MCF 10A (cell line): Measurements from ENCODE around the gene NUCB2. TPM values are rescaled to one million over a fixed set of nuclear protein-coding genes. Genes with fewer than 3 reads are reported as not detected.
A peak's percentile ranks its signal among the peaks of the same experiment; 100 is the strongest.

Source experiments
- BruUV-seq: library from RNA; stranded (reverse); fragments of 400-500 nt; replicated peaks from 2 replicates; lab custom pipeline; 2021; lab: Mats Ljungman, UMichigan
- CTCF ChIA-PET: fragments of 300-600 bp; sonication (Branson Sonifier 250); formaldehyde crosslinking; extraction: SDS; loops from one replicate; lab custom pipeline; 2021; ENCODE audit warnings: antibody characterized with exemption, inconsistent platforms; lab: Yijun Ruan, JAX
- POLR2A ChIA-PET: fragments of 300-600, 350-650 bp; sonication (Branson Sonifier 250); formaldehyde crosslinking; extraction: SDS; loops from one replicate; lab custom pipeline; 2020; ENCODE audit warnings: antibody characterized with exemption, inconsistent platforms; lab: Yijun Ruan, JAX
- DNase-seq: peaks from one replicate; pipeline ENCODE4 v3.0.0-alpha.2; 2018; ENCODE audit not compliant: unreplicated experiment
- H3K27ac Mint-ChIP-seq: one replicate; pipeline ENCODE4 v1.8.0; 2022; ENCODE audit warnings: mild to moderate bottlenecking, low read depth, mixed read lengths; ENCODE audit not compliant: unreplicated experiment
- H3K27me3 Mint-ChIP-seq: one replicate; pipeline ENCODE4 v1.8.0; 2022; ENCODE audit warnings: mixed read lengths; ENCODE audit not compliant: insufficient read depth, unreplicated experiment
- H3K36me3 Mint-ChIP-seq: one replicate; pipeline ENCODE4 v1.8.0; 2022; ENCODE audit warnings: mild to moderate bottlenecking, moderate library complexity, mixed read lengths; ENCODE audit not compliant: insufficient read depth, unreplicated experiment
- H3K4me1 Mint-ChIP-seq: one replicate; pipeline ENCODE4 v1.8.0; 2022; ENCODE audit warnings: mixed read lengths; ENCODE audit not compliant: insufficient read depth, unreplicated experiment
- H3K4me3 Mint-ChIP-seq: one replicate; pipeline ENCODE4 v1.8.0; 2022; ENCODE audit warnings: mild to moderate bottlenecking, moderate library complexity, mixed read lengths; ENCODE audit not compliant: unreplicated experiment
- H3K9me3 Mint-ChIP-seq: one replicate; pipeline ENCODE4 v1.8.0; 2022; ENCODE audit warnings: mixed read lengths; ENCODE audit not compliant: unreplicated experiment
- intact Hi-C: fragments of 100-400 bp; cut with micrococcal nuclease; formaldehyde crosslinking; loops from 2 replicates; pipeline ENCODE4 v1.14.1; 2022
- total RNA-seq: library from RNA; stranded (reverse); gene quantifications from 2 replicates; pipeline ENCODE4 v1.2.3, GENCODE V29; 2022
- TF ChIP-seq, protein P1 (sequence below): fragments of 200-600 bp; IDR thresholded peaks from one replicate; pipeline ENCODE4 v1.8.0; 2022; ENCODE audit warnings: antibody characterized with exemption, mild to moderate bottlenecking; ENCODE audit not compliant: unreplicated experiment

NUCB2 gene
- total RNA-seq, 1 experiment from 2014 or later: 89.4 TPM

DNA sequence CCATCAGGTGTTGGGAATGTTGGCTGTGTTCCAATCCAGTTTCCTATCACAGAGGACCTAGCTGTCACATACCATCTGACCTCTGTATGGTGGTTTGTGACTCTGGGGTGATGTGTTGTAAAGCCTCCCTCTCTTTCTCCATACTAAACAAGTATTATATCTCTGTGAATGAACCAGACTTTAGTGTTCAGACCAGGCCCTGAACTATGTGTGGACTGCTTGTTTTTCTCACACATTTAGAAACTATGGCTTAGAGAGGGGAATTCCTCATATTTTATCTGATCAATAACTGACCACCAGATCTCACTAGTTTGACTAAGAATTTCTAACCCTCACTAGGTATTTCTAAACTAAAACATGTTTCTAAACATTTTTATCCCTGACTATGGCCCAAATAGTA is 92.6 kb downstream of the NUCB2 start:
- Mint-ChIP-seq H3K27me3 (no peaks in the 10 kb centered on the region), H3K4me1 (no peaks in the 10 kb centered on the region), H3K36me3 (peaks cover 72% of the 10 kb centered on the region), H3K4me3 (no peak overlapping the region), H3K27ac (no peak overlapping the region), H3K9me3 (peaks cover 35% of the 10 kb centered on the region)
- TF ChIP-seq, protein P1, sequence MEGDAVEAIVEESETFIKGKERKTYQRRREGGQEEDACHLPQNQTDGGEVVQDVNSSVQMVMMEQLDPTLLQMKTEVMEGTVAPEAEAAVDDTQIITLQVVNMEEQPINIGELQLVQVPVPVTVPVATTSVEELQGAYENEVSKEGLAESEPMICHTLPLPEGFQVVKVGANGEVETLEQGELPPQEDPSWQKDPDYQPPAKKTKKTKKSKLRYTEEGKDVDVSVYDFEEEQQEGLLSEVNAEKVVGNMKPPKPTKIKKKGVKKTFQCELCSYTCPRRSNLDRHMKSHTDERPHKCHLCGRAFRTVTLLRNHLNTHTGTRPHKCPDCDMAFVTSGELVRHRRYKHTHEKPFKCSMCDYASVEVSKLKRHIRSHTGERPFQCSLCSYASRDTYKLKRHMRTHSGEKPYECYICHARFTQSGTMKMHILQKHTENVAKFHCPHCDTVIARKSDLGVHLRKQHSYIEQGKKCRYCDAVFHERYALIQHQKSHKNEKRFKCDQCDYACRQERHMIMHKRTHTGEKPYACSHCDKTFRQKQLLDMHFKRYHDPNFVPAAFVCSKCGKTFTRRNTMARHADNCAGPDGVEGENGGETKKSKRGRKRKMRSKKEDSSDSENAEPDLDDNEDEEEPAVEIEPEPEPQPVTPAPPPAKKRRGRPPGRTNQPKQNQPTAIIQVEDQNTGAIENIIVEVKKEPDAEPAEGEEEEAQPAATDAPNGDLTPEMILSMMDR: no peak
- no peak for DNase-seq
- intact Hi-C loops: no loop called here
- CTCF ChIA-PET: no interaction called here
- BruUV-seq: no TSS peak
- POLR2A ChIA-PET: no interaction called here

DNA sequence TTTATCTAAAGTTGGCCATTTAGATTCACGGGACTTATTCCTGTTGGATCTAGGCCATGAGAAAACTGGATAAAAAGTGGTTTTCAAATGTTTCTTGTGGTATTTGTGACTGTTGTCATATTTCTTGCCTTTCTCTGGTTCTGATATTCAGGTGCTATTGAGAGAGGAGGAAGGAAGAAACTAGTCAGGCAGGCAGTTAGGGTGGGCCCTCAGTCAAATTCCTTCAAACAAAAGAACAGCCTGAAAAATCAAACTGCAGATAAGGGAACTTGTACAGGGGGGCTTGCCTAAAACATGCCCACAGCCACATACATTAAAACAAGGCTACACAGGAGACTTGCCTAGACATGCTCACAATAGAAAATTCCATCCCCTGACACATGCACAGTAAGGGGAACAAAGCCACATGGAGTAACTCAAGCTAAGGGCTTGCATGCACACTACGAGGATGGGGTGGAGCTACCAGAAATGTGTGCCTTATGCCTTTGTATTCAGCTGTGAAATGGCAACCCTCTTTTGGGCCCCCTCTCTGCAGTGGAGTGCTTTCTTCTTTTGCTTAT is 93.2 kb downstream of the NUCB2 start:
- peaks cover 66% of the 10 kb centered on the region for H3K36me3 Mint-ChIP-seq
- BruUV-seq: no TSS peak
- intact Hi-C loops: no loop called here
- TF ChIP-seq, protein P1: no peak
- no peaks in the 10 kb centered on the region for H3K4me1 Mint-ChIP-seq
- H3K9me3 Mint-ChIP-seq: peaks cover 35% of the 10 kb centered on the region
- H3K27me3 Mint-ChIP-seq: no peaks in the 10 kb centered on the region
- ChIA-PET POLR2A (no interaction called here), CTCF (interaction anchor here (1.4 to 2.6 kb wide), 2 partner anchors 10 to 14 kb away, joined by 3 to 11 read pairs; no protein-coding TSS in a partner anchor)
- no peak overlapping the region for H3K27ac Mint-ChIP-seq
- no peak for DNase-seq
- no peak overlapping the region for H3K4me3 Mint-ChIP-seq

DNA sequence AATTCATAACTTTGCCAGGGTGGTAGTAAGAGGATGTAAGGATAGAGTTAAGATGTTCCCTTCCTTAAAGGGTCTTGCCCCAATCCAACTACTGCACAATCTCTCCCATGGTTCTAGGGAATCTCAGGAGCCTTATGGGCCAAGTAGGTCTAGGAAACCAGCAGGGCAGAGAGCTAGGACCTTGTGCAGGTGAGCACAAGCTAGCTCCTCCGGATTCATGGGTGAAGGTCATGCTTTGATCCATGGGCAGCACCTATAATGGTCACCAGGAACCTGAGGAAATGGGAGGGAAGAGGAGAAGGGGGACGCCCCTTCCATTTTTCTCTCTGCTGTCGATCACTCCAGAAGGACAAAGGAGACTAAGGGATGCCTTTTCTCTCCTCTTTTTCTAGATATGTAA is 95.1 kb downstream of the NUCB2 start:
- CTCF ChIA-PET: interaction anchor here (0.6 to 2.6 kb wide), 3 partner anchors 12 to 440 kb away, joined by 3 to 11 read pairs (median 4); no protein-coding TSS in a partner anchor
- POLR2A ChIA-PET: interaction anchor here (1.2 kb wide), 1 partner anchor 18 kb away, joined by 3 read pairs; no protein-coding TSS in a partner anchor
- intact Hi-C loops: no loop called here
- Mint-ChIP-seq H3K4me1 (no peaks in the 10 kb centered on the region), H3K9me3 (peaks cover 35% of the 10 kb centered on the region), H3K36me3 (peaks cover 66% of the 10 kb centered on the region), H3K4me3 (no peak overlapping the region), H3K27ac (no peak overlapping the region), H3K27me3 (no peaks in the 10 kb centered on the region)
- TF ChIP-seq, protein P1: no peak
- no TSS peak for BruUV-seq
- peak; percentile 26 for DNase-seq

DNA sequence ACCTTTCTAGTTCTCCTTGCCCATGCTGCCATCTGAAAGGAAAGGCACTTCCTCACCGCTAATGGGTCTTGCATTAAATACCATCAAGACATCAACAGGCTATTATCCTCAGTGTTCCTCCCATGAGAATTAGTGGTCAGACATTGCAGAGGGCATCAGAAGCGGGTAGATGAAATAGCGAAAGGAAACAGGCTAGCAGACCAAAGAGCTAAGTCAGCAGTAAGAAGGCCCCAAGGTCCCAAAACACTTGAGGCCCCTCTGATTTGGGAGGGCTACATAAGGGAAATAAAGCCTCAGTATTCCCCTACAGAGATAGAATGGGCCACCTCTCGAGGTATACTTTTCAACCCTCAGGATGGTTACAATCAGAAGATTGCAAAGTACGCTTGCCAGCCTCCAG is 99.0 kb downstream of the NUCB2 start:
- Mint-ChIP-seq H3K9me3 (peaks cover 20% of the 10 kb centered on the region), H3K36me3 (peaks cover 39% of the 10 kb centered on the region)
- CTCF ChIA-PET: interaction anchor here (1.0 to 2.2 kb wide), 4 partner anchors 8 to 153 kb away, joined by 3 to 11 read pairs (median 6); partner anchors contain the start of gene KCNJ11

More for the DNA sequence above, 99.0 kb downstream of the NUCB2 start:
- intact Hi-C loops: no loop called here
- POLR2A ChIA-PET: interaction anchor here (0.8 to 1.0 kb wide), 2 partner anchors 10 to 14 kb away, joined by 3 to 4 read pairs; no protein-coding TSS in a partner anchor
- no peaks in the 10 kb centered on the region for H3K27me3 Mint-ChIP-seq
- no peak for DNase-seq
- no peaks in the 10 kb centered on the region for H3K4me1 Mint-ChIP-seq
- TF ChIP-seq, protein P1: no peak
- H3K27ac Mint-ChIP-seq: no peak overlapping the region
- no peak overlapping the region for H3K4me3 Mint-ChIP-seq
- no TSS peak for BruUV-seq
